Smooth muscle cell (in vitro differentiated cells): ENCODE results near the gene MRPS14. TPM values are rescaled to one million over a fixed set of nuclear protein-coding genes. Genes with fewer than 3 reads are reported as not detected.
A peak's percentile ranks its signal among the peaks of the same experiment; 100 is the strongest.

Source experiments
- DNase-seq: peaks from one replicate; lab custom pipeline; 2025; ENCODE audit not compliant: unreplicated experiment; lab: John Stamatoyannopoulos, UW
- H2AFZ ChIP-seq: fragments of 200-600 bp; sonication (generic); 2 replicates; pipeline ENCODE4 v1.6.0; 2016; ENCODE audit warnings: antibody characterized with exemption, low read depth, mild to moderate bottlenecking
- H3F3A ChIP-seq: fragments of 200-600 bp; sonication (generic); 2 replicates; pipeline ENCODE4 v1.6.0; 2017; ENCODE audit warnings: antibody characterized with exemption, low read depth
- H3K27ac ChIP-seq: fragments of 200-600 bp; sonication (generic); 2 replicates; pipeline ENCODE4 v1.5.1; 2016; ENCODE audit warnings: low read depth, mild to moderate bottlenecking
- H3K27me3 ChIP-seq: fragments of 200-600 bp; sonication (generic); 2 replicates; pipeline ENCODE4 v1.6.1; 2016; ENCODE audit warnings: low read depth, mild to moderate bottlenecking
- H3K36me3 ChIP-seq: fragments of 200-600 bp; sonication (generic); 2 replicates; pipeline ENCODE4 v1.5.1; 2016; ENCODE audit warnings: low read depth
- H3K4me1 ChIP-seq: fragments of 200-600 bp; sonication (generic); 2 replicates; pipeline ENCODE4 v1.5.1; 2016; ENCODE audit warnings: low read depth
- H3K4me2 ChIP-seq: fragments of 200-600 bp; sonication (generic); 2 replicates; pipeline ENCODE4 v1.6.0; 2016; ENCODE audit warnings: mild to moderate bottlenecking
- H3K4me3 ChIP-seq: fragments of 200-600 bp; sonication (generic); 2 replicates; pipeline ENCODE4 v1.5.1; 2016; ENCODE audit warnings: mild to moderate bottlenecking
- H3K79me2 ChIP-seq: fragments of 200-600 bp; sonication (generic); 2 replicates; pipeline ENCODE4 v1.6.0; 2016; ENCODE audit warnings: low read depth, mild to moderate bottlenecking
- H3K9ac ChIP-seq: fragments of 200-600 bp; sonication (generic); 2 replicates; pipeline ENCODE4 v1.6.0; 2016; ENCODE audit warnings: low read depth
- H3K9me3 ChIP-seq: fragments of 200-600 bp; sonication (generic); replicated peaks from 2 replicates; pipeline ENCODE4 v1.5.1; 2016; ENCODE audit warnings: low read depth
- H4K20me1 ChIP-seq: fragments of 200-600 bp; sonication (generic); 2 replicates; pipeline ENCODE4 v1.6.0; 2016; ENCODE audit warnings: low read depth
- WGBS: methylation state at CpG from one replicate; pipeline ENCODE4 v1.1.7; 2016; ENCODE audit warnings: low lambda C conversion rate; 5-methylcytosine and 5-hydroxymethylcytosine counted together
- polyA plus RNA-seq: library from polyadenylated mRNA; unstranded; fragments of >200 nt; fragmentation: Nextera tagmentation; extraction: Ambion mirVana; gene quantifications from 2 replicates; pipeline ENCODE4 v1.2.1, GENCODE V29; 2016
- small RNA-seq: library from RNA; depleted of rRNA; stranded (forward); fragments of <200 nt; gene quantifications from one replicate; pipeline ENCODE3, GENCODE V24; 2014
- total RNA-seq: library from RNA; depleted of rRNA; stranded (reverse); fragments of >200 nt; gene quantifications from 2 replicates; pipeline ENCODE4 v1.2.3, GENCODE V29; 2014
- TF ChIP-seq, protein P1 (sequence below): fragments of 200-600 bp; sonication (generic); IDR thresholded peaks from 2 replicates; pipeline ENCODE4 v1.5.1; 2017; ENCODE audit warnings: borderline replicate concordance, mild to moderate bottlenecking, antibody characterized with exemption; ENCODE audit not compliant: insufficient read depth, poor library complexity, severe bottlenecking

The MRPS14 gene
- total and polyA plus RNA-seq, 2 experiments from 2014 or later: 29.1 to 57.2 TPM

GRCh38 chr1:174964261-174964971, 58.8 kb downstream of the MRPS14 start:
- WGBS: 59% methylated on average over 6 of the region's 6 CpGs
- H2AFZ ChIP-seq: no peak overlapping the region
- no peaks in the 10 kb centered on the region for H3K36me3 ChIP-seq
- no peak overlapping the region for H3K4me3 ChIP-seq
- peaks cover 14% of the 10 kb centered on the region for H3K4me1 ChIP-seq
- no peak for DNase-seq
- peak overlapping the region; percentile 12 for H3K27ac ChIP-seq
- no peaks in the 10 kb centered on the region for H3K27me3 ChIP-seq
- H3K9me3 ChIP-seq: no peaks in the 10 kb centered on the region
- H3K4me2 ChIP-seq: peak overlapping the region; percentile 28
- H3K79me2 ChIP-seq: no peaks in the 10 kb centered on the region
- H4K20me1 ChIP-seq: no peaks in the 10 kb centered on the region
- TF ChIP-seq, protein P1, sequence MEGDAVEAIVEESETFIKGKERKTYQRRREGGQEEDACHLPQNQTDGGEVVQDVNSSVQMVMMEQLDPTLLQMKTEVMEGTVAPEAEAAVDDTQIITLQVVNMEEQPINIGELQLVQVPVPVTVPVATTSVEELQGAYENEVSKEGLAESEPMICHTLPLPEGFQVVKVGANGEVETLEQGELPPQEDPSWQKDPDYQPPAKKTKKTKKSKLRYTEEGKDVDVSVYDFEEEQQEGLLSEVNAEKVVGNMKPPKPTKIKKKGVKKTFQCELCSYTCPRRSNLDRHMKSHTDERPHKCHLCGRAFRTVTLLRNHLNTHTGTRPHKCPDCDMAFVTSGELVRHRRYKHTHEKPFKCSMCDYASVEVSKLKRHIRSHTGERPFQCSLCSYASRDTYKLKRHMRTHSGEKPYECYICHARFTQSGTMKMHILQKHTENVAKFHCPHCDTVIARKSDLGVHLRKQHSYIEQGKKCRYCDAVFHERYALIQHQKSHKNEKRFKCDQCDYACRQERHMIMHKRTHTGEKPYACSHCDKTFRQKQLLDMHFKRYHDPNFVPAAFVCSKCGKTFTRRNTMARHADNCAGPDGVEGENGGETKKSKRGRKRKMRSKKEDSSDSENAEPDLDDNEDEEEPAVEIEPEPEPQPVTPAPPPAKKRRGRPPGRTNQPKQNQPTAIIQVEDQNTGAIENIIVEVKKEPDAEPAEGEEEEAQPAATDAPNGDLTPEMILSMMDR: no peak
- H3K9ac ChIP-seq: no peak overlapping the region
- H3F3A ChIP-seq: no peaks in the 10 kb centered on the region

GRCh38 chr1:174963529-174964125, 59.6 kb downstream of the MRPS14 start:
- H3K27ac ChIP-seq: no peak overlapping the region
- H3K79me2 ChIP-seq: no peaks in the 10 kb centered on the region
- no peak overlapping the region for H3K9ac ChIP-seq
- H3K36me3 ChIP-seq: no peaks in the 10 kb centered on the region
- WGBS: 88% methylated on average over 2 of the region's 2 CpGs
- peaks cover 14% of the 10 kb centered on the region for H3K4me1 ChIP-seq
- no peaks in the 10 kb centered on the region for H3K9me3 ChIP-seq
- H2AFZ ChIP-seq: no peak overlapping the region
- no peak for DNase-seq
- no peaks in the 10 kb centered on the region for H4K20me1 ChIP-seq
- H3K4me3 ChIP-seq: no peak overlapping the region
- TF ChIP-seq, protein P1: no peak
- no peaks in the 10 kb centered on the region for H3F3A ChIP-seq
- no peak overlapping the region for H3K4me2 ChIP-seq
- H3K27me3 ChIP-seq: no peaks in the 10 kb centered on the region

Small RNAs within 50 kb of the gene (small RNA-seq; reads per million reads assigned to genes)
- gene RF00019 (not detected), gene RNU6-307P (not detected)

Other genes starting within 250 kb of the MRPS14 start
- 46.8 and 548 TPM in 2 replicates for gene CACYBP, start 23.5 kb downstream of the MRPS14 start, total RNA-seq
- gene CACYBP, start 23.5 kb downstream of the MRPS14 start, polyA plus RNA-seq: 51.1 and 54.6 TPM in 2 replicates
- gene TNN, start 44.4 kb upstream of the MRPS14 start, total RNA-seq: 0.63 and 0.72 TPM in 2 replicates
- gene TNN, start 44.4 kb upstream of the MRPS14 start, polyA plus RNA-seq: 0.56 and 0.86 TPM in 2 replicates
- gene KIAA0040, start 169.4 kb upstream of the MRPS14 start, total RNA-seq: 7.2 and 8.9 TPM in 2 replicates
- 3.8 and 8.4 TPM in 2 replicates for gene KIAA0040, start 169.4 kb upstream of the MRPS14 start, polyA plus RNA-seq